SK-N-SH (cell line): ENCODE measurements around the gene FGFBP1. TPM values are rescaled to one million over a fixed set of nuclear protein-coding genes. Genes with fewer than 3 reads are reported as not detected.

Source experiments
- CTCF ChIA-PET: fragments of 300-600, 350-600 bp; formaldehyde crosslinking; extraction: SDS; loops from one replicate; lab custom pipeline; 2021; lab: Yijun Ruan, JAX
- POLR2A ChIA-PET: fragments of 350-600 bp; sonication (Branson Sonifier 250); formaldehyde crosslinking; extraction: SDS; loops from one replicate; lab custom pipeline; 2020; ENCODE audit warnings: antibody characterized with exemption, inconsistent platforms; lab: Yijun Ruan, JAX
- DNase-seq: peaks from one replicate; pipeline ENCODE4 v3.0.0; 2012
- H2AFZ ChIP-seq: fragments of 200-600 bp; sonication (generic); 2 replicates; pipeline ENCODE4 v1.8.1; 2016; ENCODE audit warnings: antibody characterized with exemption, mild to moderate bottlenecking, low read depth
- H3F3A ChIP-seq: fragments of 200-600 bp; sonication (generic); replicated peaks from 2 replicates; pipeline ENCODE3; 2016; ENCODE audit warnings: antibody characterized with exemption, mild to moderate bottlenecking; ENCODE audit not compliant: insufficient read depth
- H3K27ac ChIP-seq, 2 experiments: fragments of 200-500 bp in 1 of 2; fragments of 200-600 bp in 1 of 2; sonication (Bioruptor generic) in 1 of 2; sonication (generic), shearing (Covaris generic) in 1 of 2; 2 replicates each; pipeline versions ENCODE4 v1.5.1 to v1.6.1; 2014 to 2016; ENCODE audit warnings: low read depth in 2 of 2, inconsistent platforms in 1 of 2, low read length in 1 of 2, mild to moderate bottlenecking in 1 of 2, mixed read lengths in 1 of 2
- H3K27me3 ChIP-seq: fragments of 200-600 bp; sonication (generic), shearing (Covaris generic); 2 replicates; pipeline ENCODE4 v1.6.1; 2016; ENCODE audit warnings: mixed run types; ENCODE audit not compliant: insufficient read depth
- H3K36me3 ChIP-seq, 2 experiments: fragments of 200-500 bp in 1 of 2; fragments of 200-600 bp in 1 of 2; sonication (Bioruptor generic) in 1 of 2; sonication (generic) in 1 of 2; replicated peaks in 1 of 2; 2 replicates each; pipeline versions ENCODE3 to v1.5.1; 2014 to 2016; ENCODE audit warnings: low read length in 1 of 2, mild to moderate bottlenecking in 1 of 2; ENCODE audit not compliant: insufficient read depth in 2 of 2, control insufficient read depth in 1 of 2
- H3K4me1 ChIP-seq, 2 experiments: fragments of 200-500 bp in 1 of 2; fragments of 200-600 bp in 1 of 2; sonication (Bioruptor generic) in 1 of 2; sonication (generic), shearing (Covaris generic) in 1 of 2; 2 replicates each; pipeline versions ENCODE4 v1.5.1 to v1.6.1; 2014 to 2016; ENCODE audit warnings: low read depth in 1 of 2, low read length in 1 of 2, mixed run types in 1 of 2; ENCODE audit not compliant: insufficient read depth in 2 of 2, control insufficient read depth in 1 of 2
- H3K4me2 ChIP-seq: fragments of 200-600 bp; sonication (generic), shearing (Covaris generic); 2 replicates; pipeline ENCODE4 v1.6.1; 2017; ENCODE audit warnings: mixed run types
- H3K4me3 ChIP-seq, 2 experiments: fragments of 200-500 bp in 1 of 2; fragments of 200-600 bp in 1 of 2; sonication (Bioruptor generic) in 1 of 2; sonication (generic), shearing (Covaris generic) in 1 of 2; 2 replicates each; pipeline versions ENCODE4 v1.5.1 to v1.8.1; 2014 to 2016; ENCODE audit warnings: low read depth in 2 of 2, inconsistent platforms in 1 of 2, low read length in 1 of 2, mild to moderate bottlenecking in 1 of 2, mixed read lengths in 1 of 2, moderate library complexity in 1 of 2
- H3K79me2 ChIP-seq: fragments of 200-600 bp; sonication (generic); 2 replicates; pipeline ENCODE4 v1.8.1; 2017; ENCODE audit warnings: mild to moderate bottlenecking; ENCODE audit not compliant: insufficient read depth
- H3K9ac ChIP-seq: fragments of 200-600 bp; sonication (generic); 2 replicates; pipeline ENCODE4 v1.6.1; 2017; ENCODE audit warnings: mixed run types
- H3K9me2 ChIP-seq: fragments of 200-600 bp; sonication (generic); 2 replicates; pipeline ENCODE4 v1.6.1; 2017; ENCODE audit warnings: mixed run types
- H3K9me3 ChIP-seq: fragments of 200-600 bp; sonication (generic); 2 replicates; pipeline ENCODE4 v1.6.1; 2017; ENCODE audit warnings: mixed run types, mild to moderate bottlenecking, moderate library complexity
- H4K20me1 ChIP-seq: fragments of 200-600 bp; sonication (generic); 2 replicates; pipeline ENCODE4 v1.6.1; 2017; ENCODE audit warnings: mild to moderate bottlenecking, mixed run types; ENCODE audit not compliant: insufficient read depth
- CHD2 ChIP-seq: fragments of 150-350 bp; IDR thresholded peaks from 2 replicates; pipeline ENCODE4 v1.6.1; 2018; ENCODE audit warnings: low read length; ENCODE audit not compliant: partially characterized antibody
- CTCF ChIP-seq: fragments of 200-600 bp; sonication (generic); IDR thresholded peaks from 2 replicates; pipeline ENCODE4 v1.6.1; 2017; ENCODE audit warnings: antibody characterized with exemption, mild to moderate bottlenecking, moderate library complexity
- ELF1 ChIP-seq: IDR thresholded peaks from 2 replicates; pipeline ENCODE4 v1.4.0; 2012
- EP300 ChIP-seq, 2 experiments: IDR thresholded peaks; 2 replicates each; pipeline versions ENCODE4 v1.4.0 to v1.6.1; 2012; ENCODE audit warnings: borderline replicate concordance in 1 of 2, low read depth in 1 of 2, low read length in 1 of 2
- EZH2phosphoT487 ChIP-seq: fragments of 200-600 bp; sonication (generic); IDR thresholded peaks from 2 replicates; pipeline ENCODE4 v1.6.1; 2017; ENCODE audit warnings: low read depth, mixed run types, mild to moderate bottlenecking, antibody characterized with exemption, moderate library complexity, borderline replicate concordance
- FOSL2 ChIP-seq: IDR thresholded peaks from 2 replicates; pipeline ENCODE4 v1.4.0; 2012; ENCODE audit warnings: low read depth, mild to moderate bottlenecking, moderate library complexity, borderline replicate concordance
- FOXJ3 ChIP-seq: sonication (generic); formaldehyde crosslinking; IDR thresholded peaks from 2 replicates; pipeline ENCODE4 v1.5.1; 2020; ENCODE audit warnings: mild to moderate bottlenecking, missing genetic modification reagents
- FOXM1 ChIP-seq: IDR thresholded peaks from 2 replicates; pipeline ENCODE4 v1.4.0; 2012; ENCODE audit warnings: low read depth, mild to moderate bottlenecking
- GATA2 ChIP-seq: sonication (generic); formaldehyde crosslinking; IDR thresholded peaks from 2 replicates; pipeline ENCODE4 v1.5.0; 2020; ENCODE audit warnings: mild to moderate bottlenecking, missing genetic modification reagents
- IRF3 ChIP-seq: fragments of 150-350 bp; IDR thresholded peaks from 2 replicates; pipeline ENCODE4 v1.6.1; 2016; ENCODE audit warnings: mild to moderate bottlenecking, low read depth, low read length
- JUND ChIP-seq: IDR thresholded peaks from 2 replicates; pipeline ENCODE4 v1.4.0; 2012
- MAX ChIP-seq: IDR thresholded peaks from 2 replicates; pipeline ENCODE4 v1.4.0; 2012; ENCODE audit warnings: low read depth
- MEF2A ChIP-seq: IDR thresholded peaks from 2 replicates; pipeline ENCODE4 v1.4.0; 2012; ENCODE audit warnings: low read depth, borderline replicate concordance
- MXI1 ChIP-seq: IDR thresholded peaks from 2 replicates; pipeline ENCODE4 v1.6.1; 2012; ENCODE audit warnings: mild to moderate bottlenecking, low read depth, low read length, improper control_type of control experiment
- NFIC ChIP-seq: IDR thresholded peaks from 2 replicates; pipeline ENCODE4 v1.4.0; 2012; ENCODE audit warnings: borderline replicate concordance
- PBX3 ChIP-seq: IDR thresholded peaks from 2 replicates; pipeline ENCODE4; 2012
- POLR2AphosphoS5 ChIP-seq: IDR thresholded peaks from 2 replicates; pipeline ENCODE4 v1.6.1; 2012; ENCODE audit warnings: low read depth, low read length
- RAD21 ChIP-seq: IDR thresholded peaks from 2 replicates; pipeline ENCODE4 v1.6.1; 2012; ENCODE audit warnings: mild to moderate bottlenecking, low read length
- RCOR1 ChIP-seq: fragments of 150-350 bp; IDR thresholded peaks from 2 replicates; pipeline ENCODE4 v1.6.1; 2017; ENCODE audit warnings: antibody characterized with exemption, low read length
- RXRA ChIP-seq: IDR thresholded peaks from 2 replicates; pipeline ENCODE4 v1.4.0; 2012; ENCODE audit warnings: low read depth, mild to moderate bottlenecking, borderline replicate concordance
- SIN3A ChIP-seq: IDR thresholded peaks from 2 replicates; pipeline ENCODE4 v1.6.1; 2012; ENCODE audit warnings: low read depth, mild to moderate bottlenecking, low read length, moderate library complexity, borderline replicate concordance
- SMC3 ChIP-seq: IDR thresholded peaks from 2 replicates; pipeline ENCODE4 v1.6.1; 2012; ENCODE audit warnings: low read depth, low read length, improper control_type of control experiment
- TAF1 ChIP-seq: IDR thresholded peaks from 2 replicates; pipeline ENCODE4 v1.6.1; 2012; ENCODE audit warnings: low read depth, mild to moderate bottlenecking, low read length, moderate library complexity, borderline replicate concordance
- TCF12 ChIP-seq: IDR thresholded peaks from 2 replicates; pipeline ENCODE4 v1.4.0; 2012
- TEAD4 ChIP-seq: IDR thresholded peaks from 2 replicates; pipeline ENCODE4 v1.4.0; 2012; ENCODE audit warnings: mild to moderate bottlenecking, borderline replicate concordance; ENCODE audit not compliant: insufficient read depth
- USF1 ChIP-seq: IDR thresholded peaks from 2 replicates; pipeline ENCODE4 v1.4.0; 2012; ENCODE audit warnings: low read depth, borderline replicate concordance
- YY1 ChIP-seq: IDR thresholded peaks from 2 replicates; pipeline ENCODE4 v1.4.0; 2012; ENCODE audit warnings: low read depth, mild to moderate bottlenecking
- ZBTB33 ChIP-seq: IDR thresholded peaks from 2 replicates; pipeline ENCODE4 v1.4.0; 2012; ENCODE audit warnings: low read depth, borderline replicate concordance
- WGBS: methylation state at CpG from one replicate; pipeline ENCODE4 v1.1.6; 2017; ENCODE audit warnings: low lambda C conversion rate; 5-methylcytosine and 5-hydroxymethylcytosine counted together
- polyA plus RNA-seq, 3 experiments: library from polyadenylated mRNA; depleted of rRNA; stranded (reverse); fragments of >200 nt; gene quantifications; 2 replicates each; pipeline ENCODE4 v1.2.3, GENCODE V29; 2012

The FGFBP1 gene
- polyA plus RNA-seq, 1 of the 3 experiments (the other 2 are of a cell fraction): 0.13 TPM

- H4K20me1 ChIP-seq: no peaks in the 10 kb centered on the region
- H3K4me2 ChIP-seq: no peak within 1 kb of the TSS
- peaks cover 0 to 9% of the 10 kb centered on the region in 2 experiments; a peak in 1 of 4 replicates for H3K4me1 ChIP-seq
- H2AFZ ChIP-seq: no peak within 1 kb of the TSS
- no peaks in the 10 kb centered on the region for H3K27me3 ChIP-seq
- no peaks in the 10 kb centered on the region for H3F3A ChIP-seq
- TF ChIP-seq FOSL2: no peak
- TF ChIP-seq FOXM1: no peak
- TF ChIP-seq RAD21: peak; percentile 79
- TF ChIP-seq FOXJ3 (CRISPR knock-in tag): no peak
- no peak for TF ChIP-seq RXRA
- 0 out of 2 replicates have a peak, but pooled peaks have one; percentile 12 for TF ChIP-seq RCOR1
- TF ChIP-seq SIN3A: no peak
- TF ChIP-seq PBX3: no peak
- TF ChIP-seq NFIC: no peak
- no peak for TF ChIP-seq GATA2 (CRISPR knock-in tag)
- TF ChIP-seq MEF2A: no peak
- TF ChIP-seq IRF3: no peak
- no peak for TF ChIP-seq CHD2
- TF ChIP-seq TCF12: no peak
- TF ChIP-seq USF1: no peak
- no peak for TF ChIP-seq EP300 (IDR thresholded peaks at IDR 0.05; ENCODE audit: borderline replicate concordance in 1 of 2, low read depth in 1 of 2, low read length in 1 of 2)
- TF ChIP-seq MXI1: no peak
- no peak for TF ChIP-seq POLR2AphosphoS5
- no peak for TF ChIP-seq TEAD4
- TF ChIP-seq TAF1: no peak
- TF ChIP-seq JUND: no peak
- TF ChIP-seq MAX: no peak
- TF ChIP-seq SMC3: peak; percentile 79
- TF ChIP-seq YY1: no peak
- TF ChIP-seq CTCF: peak; percentile 62
- no peak for TF ChIP-seq ELF1
- no peak for TF ChIP-seq EZH2phosphoT487
- no peak for TF ChIP-seq ZBTB33
- peak; percentile 75 for DNase-seq
- no peaks in the 10 kb centered on the region for H3K9me3 ChIP-seq
- no peaks in the 10 kb centered on the region for H3K36me3 ChIP-seq
- no peaks in the 10 kb centered on the region for H3K79me2 ChIP-seq
- no peak within 1 kb of the TSS for H3K9ac ChIP-seq
- H3K9me2 ChIP-seq: no peaks in the 10 kb centered on the region
- no peak within 1 kb of the TSS; a peak in 1 of 4 replicates for H3K4me3 ChIP-seq
- no peak within 1 kb of the TSS for H3K27ac ChIP-seq
- WGBS: 57% methylated on average over 8 of the region's 9 CpGs
- ChIA-PET CTCF (interaction anchor here (0.5 to 5.4 kb wide), 21 partner anchors 9 to 301 kb away, joined by 3 to 60 read pairs (median 3); no protein-coding TSS in a partner anchor), POLR2A (no interaction called here)
Observed at GRCh38 chr4:15963001-15963451, 24.5 kb upstream of the FGFBP1 start, which contains the start of gene FGFBP2. TSS of gene FGFBP2 (minus strand) at chr4:15963175. CDS start at chr4:15963129, 46 bp downstream.
